Brain microvascular endothelial cell (primary cell): ENCODE results near the gene CA10.

Experiments used
- DNase-seq: peaks from one replicate; pipeline ENCODE4 v3.0.0-alpha.2; 2020
- H3K27ac ChIP-seq: fragments of 250-450 bp; sonication (Bioruptor Pico); 2 replicates; pipeline ENCODE4 v1.5.1; 2020; ENCODE audit warnings: mild to moderate bottlenecking, moderate library complexity
- H3K27me3 ChIP-seq: fragments of 250-450 bp; sonication (Bioruptor Pico); replicated peaks from 2 replicates; pipeline ENCODE4 v1.5.1; 2020; ENCODE audit warnings: mild to moderate bottlenecking
- H3K36me3 ChIP-seq: fragments of 250-450 bp; sonication (Bioruptor Pico); replicated peaks from 2 replicates; pipeline ENCODE4 v1.5.1; 2020; ENCODE audit warnings: mild to moderate bottlenecking
- H3K4me3 ChIP-seq: 2 replicates; pipeline ENCODE4 v1.5.1; 2011; ENCODE audit warnings: low read depth, mild to moderate bottlenecking, control low read depth, low read length, moderate library complexity
- CTCF ChIP-seq: IDR thresholded peaks from 2 replicates; pipeline ENCODE4 v1.5.1; 2011; ENCODE audit warnings: low read depth, mild to moderate bottlenecking, moderate library complexity, low read length, control low read depth, inconsistent platforms; ENCODE audit errors: missing control alignments
- in situ Hi-C: cut with HindIII; loops from 2 replicates; pipeline ENCODE4 v1.10.0; 2017; ENCODE audit warnings: low sequenced_read_pairs, low pct_ligation_motif_present

The CA10 gene

GRCh38 chr17:51951741-51952140 lies 206.8 kb downstream of the CA10 start:
- in situ Hi-C loops: no loop called here
- Histone ChIP-seq H3K27me3 (no peaks in the 10 kb centered on the region), H3K27ac (no peak overlapping the region), H3K4me3 (no peak overlapping the region), H3K36me3 (no peaks in the 10 kb centered on the region)
- TF ChIP-seq CTCF: no peak
- no peak for DNase-seq

GRCh38 chr17:51948128-51948527 lies 210.4 kb downstream of the CA10 start:
- no peak for DNase-seq

GRCh38 chr17:51947160-51947735 lies 211.3 kb downstream of the CA10 start:
- TF ChIP-seq CTCF: no peak
- in situ Hi-C loops: no loop called here
- no peak overlapping the region for H3K4me3 ChIP-seq
- DNase-seq: no peak
- H3K36me3 ChIP-seq: no peaks in the 10 kb centered on the region
- H3K27me3 ChIP-seq: no peaks in the 10 kb centered on the region
- H3K27ac ChIP-seq: no peak overlapping the region

More at GRCh38 chr17:51948128-51948527, 210.4 kb downstream of the CA10 start:
- H3K36me3 ChIP-seq: no peaks in the 10 kb centered on the region
- no peaks in the 10 kb centered on the region for H3K27me3 ChIP-seq
- in situ Hi-C loops: no loop called here
- H3K27ac ChIP-seq: no peak overlapping the region
- no peak for TF ChIP-seq CTCF
- H3K4me3 ChIP-seq: no peak overlapping the region

GRCh38 chr17:51946311-51946710 lies 212.2 kb downstream of the CA10 start:
- Histone ChIP-seq H3K36me3 (no peaks in the 10 kb centered on the region), H3K27me3 (no peaks in the 10 kb centered on the region), H3K27ac (no peak overlapping the region), H3K4me3 (no peak overlapping the region)
- no peak for TF ChIP-seq CTCF
- in situ Hi-C loops: no loop called here
- no peak for DNase-seq

- DNase-seq: no peak
- TF ChIP-seq CTCF: no peak
- in situ Hi-C loops: no loop called here
- Histone ChIP-seq H3K27ac (no peak overlapping the region), H3K4me3 (no peak overlapping the region), H3K27me3 (no peaks in the 10 kb centered on the region), H3K36me3 (no peaks in the 10 kb centered on the region)
Observed at GRCh38 chr17:51941272-51941671, 217.2 kb downstream of the CA10 start.

- in situ Hi-C loops: no loop called here
- no peak overlapping the region for H3K4me3 ChIP-seq
- H3K36me3 ChIP-seq: no peaks in the 10 kb centered on the region
- no peak for DNase-seq
- H3K27me3 ChIP-seq: no peaks in the 10 kb centered on the region
- no peak for TF ChIP-seq CTCF
- H3K27ac ChIP-seq: no peak overlapping the region
Observed at GRCh38 chr17:51937264-51937663, 221.2 kb downstream of the CA10 start.
